Upper lobe of left lung (tissue), 6 donors: ENCODE measurements around the gene AUP1. TPM values are rescaled to one million over a fixed set of nuclear protein-coding genes. Genes with fewer than 3 reads are reported as not detected.
"Not testable (repeated sequence)": the region's sequence is repeated elsewhere in the genome, so short reads cannot be mapped to it uniquely, and the experiment has no call there.

ENCODE experiments used
- ATAC-seq, 2 donors: fragments of 200-7000 bp; cut with Tn5 transposase; one replicate each; pipeline ENCODE4 v1.9.1; 2022; ENCODE audit warnings: mild to moderate bottlenecking in 2 of 2, moderate library complexity in 2 of 2; ENCODE audit not compliant: low FRiP score in 2 of 2
- DNase-seq, 2 donors: peaks; one replicate each; pipeline ENCODE4 v3.0.0-alpha.2; 2019 to 2020
- H3K27ac ChIP-seq, 4 donors: fragments of 200-600 bp; sonication (generic); one replicate each; pipeline ENCODE4 v1.5.1; 2016 to 2019
- H3K27me3 ChIP-seq, 4 donors: fragments of 200-600 bp; sonication (generic); one replicate each; pipeline ENCODE4 v1.5.1; 2017 to 2019
- H3K36me3 ChIP-seq, 4 donors: fragments of 200-600 bp; sonication (generic); one replicate each; pipeline ENCODE4 v1.5.1; 2016 to 2019
- H3K4me1 ChIP-seq, 4 donors: fragments of 200-600 bp; sonication (generic); one replicate each; pipeline ENCODE4 v1.5.1; 2018 to 2019
- H3K4me3 ChIP-seq, 4 donors: fragments of 200-600 bp; sonication (generic); one replicate each; pipeline ENCODE4 v1.5.1; 2017 to 2019; ENCODE audit warnings: mild to moderate bottlenecking in 2 of 4, moderate library complexity in 1 of 4
- H3K9me3 ChIP-seq, 4 donors: fragments of 200-600 bp; sonication (generic); one replicate each; pipeline ENCODE4 v1.5.1; 2018 to 2019
- EP300 ChIP-seq, 4 donors: sonication (generic); formaldehyde crosslinking; IDR thresholded peaks; one replicate each; pipeline ENCODE4 v1.5.1; 2017; ENCODE audit warnings: antibody characterized with exemption in 4 of 4, control low read depth in 2 of 4
- POLR2A ChIP-seq, 4 donors: fragments of 450-650 bp; IDR thresholded peaks; one replicate each; pipeline ENCODE4 v1.5.1; 2016 to 2017; ENCODE audit warnings: antibody characterized with exemption in 4 of 4, mild to moderate bottlenecking in 2 of 4
- POLR2AphosphoS5 ChIP-seq, 2 donors: sonication (generic); formaldehyde crosslinking; IDR thresholded peaks; one replicate each; pipeline ENCODE4 v1.5.1; 2017; ENCODE audit warnings: antibody characterized with exemption in 2 of 2
- WGBS, 2 donors: methylation state at CpG; one replicate each; pipeline ENCODE4 v1.1.5; 2017 to 2018; 5-methylcytosine and 5-hydroxymethylcytosine counted together
- total RNA-seq, 6 donors: library from RNA; depleted of rRNA in 4 of 6; stranded (reverse); fragments of >200 nt in 4 of 6; gene quantifications; one replicate each; pipeline versions ENCODE4 v1.1.0 to v1.2.1, GENCODE V29; 2016 to 2021
- TF ChIP-seq, protein P1 (sequence below), 6 experiments: fragments of 450-650 bp in 4 of 6; fragments of 200-600 bp in 2 of 6; sonication (generic) in 2 of 6; IDR thresholded peaks; one replicate each; pipeline ENCODE4 v1.5.1; 2016 to 2019; ENCODE audit warnings: antibody characterized with exemption in 6 of 6
- donor health status: DM: no; HTN: no; CAD: no; lungs with moderate emphysema.
- donor health status: DM: no; HTN: yes; CAD: no; lungs with severe emphysema.

AUP1 gene
- total RNA-seq, 6 donors from 2014 or later, result 93.4 to 337 (median 125) TPM

DNA sequence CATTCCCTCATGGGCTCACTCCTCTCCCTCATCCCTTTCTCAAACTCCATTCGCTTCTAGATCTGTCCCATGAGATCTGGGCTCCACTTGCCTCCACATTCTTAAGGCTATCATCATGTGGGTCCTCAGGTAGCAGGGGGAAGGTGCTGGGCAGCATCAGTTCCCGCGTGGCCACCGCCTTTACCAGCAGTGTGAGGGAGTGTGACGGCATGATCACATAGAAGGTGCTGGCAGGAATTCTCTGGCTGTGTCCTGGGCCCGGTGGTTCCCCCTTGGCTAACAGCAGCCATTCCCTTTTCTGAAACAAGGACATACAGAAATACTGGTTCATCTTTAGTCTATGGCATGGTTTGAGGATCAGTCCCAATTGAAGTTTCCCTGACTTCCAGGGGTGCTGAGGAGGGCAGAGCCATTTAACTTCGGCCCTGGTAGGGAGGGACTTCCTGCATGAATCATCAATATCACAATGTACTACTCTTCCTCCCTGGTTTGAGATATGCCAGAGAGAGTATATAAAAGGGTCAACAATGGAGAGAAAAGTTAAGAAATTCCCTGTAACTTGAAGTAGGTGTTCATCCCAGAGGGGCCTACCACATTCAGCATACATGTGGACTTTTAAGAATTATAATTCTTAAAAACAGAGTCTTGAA is 32.7 kb upstream of the AUP1 start:
- Histone ChIP-seq H3K4me1 (no peaks in the 10 kb centered on the region), H3K36me3 (no peaks in the 10 kb centered on the region), H3K27ac (no peak overlapping the region), H3K27me3 (no peaks in the 10 kb centered on the region), H3K4me3 (no peak overlapping the region), H3K9me3 (no peaks in the 10 kb centered on the region)
- TF ChIP-seq, protein P1, sequence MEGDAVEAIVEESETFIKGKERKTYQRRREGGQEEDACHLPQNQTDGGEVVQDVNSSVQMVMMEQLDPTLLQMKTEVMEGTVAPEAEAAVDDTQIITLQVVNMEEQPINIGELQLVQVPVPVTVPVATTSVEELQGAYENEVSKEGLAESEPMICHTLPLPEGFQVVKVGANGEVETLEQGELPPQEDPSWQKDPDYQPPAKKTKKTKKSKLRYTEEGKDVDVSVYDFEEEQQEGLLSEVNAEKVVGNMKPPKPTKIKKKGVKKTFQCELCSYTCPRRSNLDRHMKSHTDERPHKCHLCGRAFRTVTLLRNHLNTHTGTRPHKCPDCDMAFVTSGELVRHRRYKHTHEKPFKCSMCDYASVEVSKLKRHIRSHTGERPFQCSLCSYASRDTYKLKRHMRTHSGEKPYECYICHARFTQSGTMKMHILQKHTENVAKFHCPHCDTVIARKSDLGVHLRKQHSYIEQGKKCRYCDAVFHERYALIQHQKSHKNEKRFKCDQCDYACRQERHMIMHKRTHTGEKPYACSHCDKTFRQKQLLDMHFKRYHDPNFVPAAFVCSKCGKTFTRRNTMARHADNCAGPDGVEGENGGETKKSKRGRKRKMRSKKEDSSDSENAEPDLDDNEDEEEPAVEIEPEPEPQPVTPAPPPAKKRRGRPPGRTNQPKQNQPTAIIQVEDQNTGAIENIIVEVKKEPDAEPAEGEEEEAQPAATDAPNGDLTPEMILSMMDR (IDR thresholded peaks at IDR 0.05), result no peak
- TF ChIP-seq POLR2A (IDR thresholded peaks at IDR 0.05) (no peak), EP300 (IDR thresholded peaks at IDR 0.05) (no peak), POLR2AphosphoS5 (IDR thresholded peaks at IDR 0.05) (no peak)
- 85 to 86% methylated on average over 7 of the region's 7 CpGs for WGBS, 2 donors
- ATAC-seq (no peak), DNase-seq (no peak)

DNA sequence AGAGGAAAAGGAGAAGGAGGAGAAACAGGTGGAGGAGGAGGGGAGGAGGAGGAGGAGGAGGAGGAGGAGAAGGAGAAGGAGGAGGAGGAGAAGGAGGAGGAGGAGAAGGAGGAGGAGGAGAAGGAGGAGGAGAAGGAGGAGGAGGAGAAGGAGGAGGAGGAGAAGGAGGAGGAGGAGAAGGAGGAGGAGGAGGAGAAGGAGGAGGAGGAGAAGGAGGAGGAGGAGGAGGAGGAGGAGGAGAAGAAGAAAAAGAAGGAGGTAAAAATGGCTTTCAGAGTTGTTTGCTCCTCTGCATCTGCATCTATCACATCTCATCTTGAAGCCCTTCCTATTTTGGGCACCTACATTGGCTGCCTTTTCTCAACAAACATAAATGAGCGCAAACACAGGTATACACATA is 31.5 kb upstream of the AUP1 start:
- not testable (repeated sequence) for H3K27ac ChIP-seq, DNase-seq, ATAC-seq

DNA sequence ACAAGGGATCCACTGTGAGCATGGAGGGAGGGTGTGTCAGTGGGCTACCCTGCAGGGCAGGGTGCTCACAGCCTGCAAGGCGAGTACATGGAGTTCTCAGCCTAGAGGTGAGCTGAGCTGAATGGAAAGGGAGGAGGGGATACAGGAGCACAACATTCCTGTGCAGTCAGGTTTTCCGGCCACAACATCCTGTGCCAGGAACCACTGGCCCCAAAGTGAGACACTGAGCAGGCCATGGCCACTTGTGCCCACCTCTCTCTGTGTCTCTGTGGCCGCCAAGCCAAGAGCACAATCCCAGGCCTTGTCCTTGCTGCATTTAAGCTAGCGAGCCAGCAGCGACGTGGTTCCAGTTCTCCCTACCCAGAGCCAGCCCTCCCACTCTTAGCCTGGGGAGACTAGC is 31.1 kb upstream of the AUP1 start:
- no peak for ATAC-seq
- DNase-seq, result no peak
- Histone ChIP-seq H3K27me3 (no peaks in the 10 kb centered on the region), H3K36me3 (peaks cover 0 to 9% (median 7%) of the 10 kb centered on the region in 4 donors), H3K9me3 (no peaks in the 10 kb centered on the region), H3K4me1 (peaks cover under 1 to 12% (median 3%) of the 10 kb centered on the region in 4 donors), H3K4me3 (no peak overlapping the region), H3K27ac (no peak overlapping the region)
- whole genome bisulfite sequencing, 2 donors, result 66 to 68% methylated on average over 6 of the region's 6 CpGs
- TF ChIP-seq, protein P1 (IDR thresholded peaks at IDR 0.05), result no peak
- TF ChIP-seq EP300 (IDR thresholded peaks at IDR 0.05), result no peak
- no peak for TF ChIP-seq POLR2A (IDR thresholded peaks at IDR 0.05)
- no peak for TF ChIP-seq POLR2AphosphoS5 (IDR thresholded peaks at IDR 0.05)

More for the DNA sequence above, 31.5 kb upstream of the AUP1 start:
- H3K4me3 ChIP-seq, H3K9me3 ChIP-seq, H3K27me3 ChIP-seq, H3K36me3 ChIP-seq, H3K4me1 ChIP-seq: not testable (repeated sequence)
- 96 to 100% methylated on average over 1 of the region's 1 CpG for WGBS, 2 donors

DNA sequence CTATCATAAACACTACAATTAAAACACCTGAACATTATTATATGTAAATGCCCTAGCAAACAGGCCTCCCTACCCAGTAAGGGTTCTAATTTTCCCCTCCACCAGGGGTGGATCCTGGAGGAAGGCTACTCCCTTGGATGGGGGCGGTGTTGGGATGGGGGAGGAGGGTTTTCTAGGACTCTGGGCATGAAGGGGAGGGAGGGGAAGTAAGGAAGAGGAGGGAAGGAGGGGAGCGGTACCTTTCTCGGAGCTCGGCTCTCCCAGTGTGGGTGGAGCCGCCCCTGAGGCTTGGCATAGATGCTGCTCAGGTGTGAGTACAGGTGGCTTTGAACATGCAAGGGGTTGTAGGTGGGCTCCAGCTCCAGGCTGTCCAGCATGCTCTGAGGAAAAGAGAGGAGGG is 30.4 kb upstream of the AUP1 start:
- TF ChIP-seq EP300 (IDR thresholded peaks at IDR 0.05) (no peak), POLR2A (IDR thresholded peaks at IDR 0.05) (no peak), POLR2AphosphoS5 (IDR thresholded peaks at IDR 0.05) (no peak)
- TF ChIP-seq, protein P1 (IDR thresholded peaks at IDR 0.05), result no peak
- Histone ChIP-seq H3K4me1 (peaks cover 5 to 17% (median 8%) of the 10 kb centered on the region in 4 donors), H3K27me3 (no peaks in the 10 kb centered on the region), H3K27ac (no peak overlapping the region), H3K4me3 (no peak overlapping the region), H3K9me3 (no peaks in the 10 kb centered on the region), H3K36me3 (peaks cover 0 to 9% (median 7%) of the 10 kb centered on the region in 4 donors)
- ATAC-seq, result no peak
- 53 to 54% methylated on average over 5 of the region's 5 CpGs for WGBS, 2 donors
- DNase-seq, result no peak

DNA sequence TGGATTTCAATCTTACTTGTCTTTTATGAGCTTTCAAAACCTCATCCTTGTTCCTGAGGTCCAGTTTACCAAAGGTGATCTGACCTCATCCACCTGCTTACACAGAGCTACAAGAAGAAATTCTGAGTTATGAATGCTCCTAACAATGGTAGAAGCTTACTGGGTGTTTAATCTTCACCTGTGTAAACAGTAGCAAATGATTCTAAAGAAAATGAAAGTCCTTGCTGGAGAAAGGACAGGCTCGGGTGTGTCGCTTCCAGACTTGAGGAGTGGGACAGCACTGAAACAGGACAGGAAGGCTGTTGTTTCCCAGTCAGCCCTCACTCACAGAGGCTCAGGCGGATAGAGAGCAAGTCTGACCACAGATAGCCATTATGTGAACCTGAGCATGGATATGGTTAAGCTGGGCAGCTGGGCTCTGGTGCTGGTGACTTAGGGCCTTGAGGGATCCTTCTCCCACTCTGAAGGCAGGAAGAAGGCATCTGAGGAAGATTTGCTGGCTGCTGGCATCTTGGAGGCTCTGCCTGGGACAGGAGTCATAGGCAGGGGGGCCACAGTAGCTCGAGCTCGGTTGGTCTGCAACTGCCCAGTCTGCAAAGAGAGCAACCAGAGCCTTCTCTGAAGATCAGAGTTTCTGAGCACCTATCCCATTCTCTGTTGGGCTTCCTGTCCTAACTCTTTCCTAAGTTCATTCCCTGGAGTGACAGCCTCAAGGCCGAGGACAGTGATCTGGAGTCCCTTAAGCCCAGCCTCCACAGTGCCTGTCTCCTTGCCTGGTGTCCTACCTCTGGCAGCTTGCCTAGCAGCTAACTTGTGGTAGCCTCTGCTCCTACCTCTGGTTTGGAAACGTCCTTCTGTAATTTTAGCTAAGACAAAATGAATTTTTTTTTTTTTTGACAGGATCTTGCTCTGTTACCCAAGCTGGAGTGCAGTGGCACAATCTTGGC is 29.1 kb upstream of the AUP1 start:
- peaks cover 7 to 21% (median 9%) of the 10 kb centered on the region in 4 donors for H3K4me1 ChIP-seq
- no peak for TF ChIP-seq POLR2AphosphoS5 (IDR thresholded peaks at IDR 0.05)
- no peak for TF ChIP-seq EP300 (IDR thresholded peaks at IDR 0.05)
- no peak for TF ChIP-seq POLR2A (IDR thresholded peaks at IDR 0.05)
- TF ChIP-seq, protein P1 (IDR thresholded peaks at IDR 0.05), result no peak
- no peaks in the 10 kb centered on the region for H3K9me3 ChIP-seq
- H3K4me3 ChIP-seq, result no peak overlapping the region
- DNase-seq, result no peak
- no peak for ATAC-seq
- H3K27ac ChIP-seq, result no peak overlapping the region
- peaks cover 0 to 9% (median 7%) of the 10 kb centered on the region in 4 donors for H3K36me3 ChIP-seq
- WGBS, 2 donors, result 58 to 73% methylated on average over 5 to 7 of the region's 7 CpGs
- H3K27me3 ChIP-seq, result no peaks in the 10 kb centered on the region
